Heart left ventricle (tissue), 16 donors: ENCODE results near the gene RBKS. TPM values are rescaled to one million over a fixed set of nuclear protein-coding genes. Genes with fewer than 3 reads are reported as not detected.
A peak's percentile ranks its signal among the peaks of the same experiment; 100 is the strongest.

Experiments used
- ATAC-seq, 4 donors: fragments of 200-7000 bp; cut with Tn5 transposase; one replicate each; pipeline ENCODE4 v1.9.1; 2020 to 2022; ENCODE audit warnings: moderate library complexity in 4 of 4, mild to moderate bottlenecking in 3 of 4, moderate number of reproducible peaks in 1 of 4
- DNase-seq, 5 donors: peaks; one replicate each; pipeline ENCODE4 v3.0.0-alpha.2; 2020
- H3K27ac ChIP-seq, 12 donors: fragments of 200-600 bp; sonication (generic) in 4 of 12; one replicate each; pipeline versions ENCODE4 v1.5.0 to v1.8.0; 2016 to 2022; ENCODE audit warnings: mild to moderate bottlenecking in 2 of 12
- H3K27me3 ChIP-seq, 9 donors: fragments of 200-600 bp; sonication (generic) in 2 of 9; one replicate each; pipeline versions ENCODE4 v1.5.1 to v1.8.0; 2016 to 2022; ENCODE audit warnings: mild to moderate bottlenecking in 3 of 9
- H3K36me3 ChIP-seq, 9 donors: fragments of 200-600 bp; sonication (generic) in 2 of 9; one replicate each; pipeline versions ENCODE4 v1.5.0 to v1.8.0; 2018 to 2022; ENCODE audit warnings: mild to moderate bottlenecking in 2 of 9
- H3K4me1 ChIP-seq, 12 donors: fragments of 200-600 bp; sonication (generic) in 4 of 12; one replicate each; pipeline versions ENCODE4 v1.5.0 to v1.8.0; 2016 to 2022; ENCODE audit warnings: mild to moderate bottlenecking in 3 of 12
- H3K4me3 ChIP-seq, 12 donors: fragments of 200-600 bp; sonication (generic) in 4 of 12; one replicate each; pipeline versions ENCODE4 v1.5.0 to v1.8.0; 2017 to 2022; ENCODE audit warnings: mild to moderate bottlenecking in 9 of 12, moderate library complexity in 4 of 12
- H3K9me3 ChIP-seq, 12 donors: fragments of 200-600 bp; sonication (generic) in 4 of 12; one replicate each; pipeline versions ENCODE4 v1.5.0 to v1.8.0; 2016 to 2022; ENCODE audit warnings: mild to moderate bottlenecking in 1 of 12
- POLR2A ChIP-seq, 2 donors: fragments of 450-650 bp; IDR thresholded peaks; one replicate each; pipeline ENCODE4 v1.6.1; 2017; ENCODE audit warnings: antibody characterized with exemption in 2 of 2, mild to moderate bottlenecking in 2 of 2, moderate library complexity in 2 of 2
- WGBS, 4 donors: extraction: QIAGEN DNeasy Blood & Tissue Kit in 2 of 4; methylation state at CpG; one replicate each; pipeline versions ENCODE4 v1.1.5 to v1.1.7; 2013 to 2018; 5-methylcytosine and 5-hydroxymethylcytosine counted together
- intact Hi-C, 10 donors: fragments of 100-400 bp; cut with DNase I; formaldehyde crosslinking; loops; one replicate each; pipeline versions ENCODE4 v1.11.1 to v1.14.2; 2022
- polyA plus RNA-seq, 2 donors: library from polyadenylated mRNA; stranded (reverse); fragments of 200-250 nt; gene quantifications; one replicate each; pipeline ENCODE4 v1.2.3, GENCODE V29; 2013
- total RNA-seq, 9 donors: library from RNA; depleted of rRNA in 2 of 9; stranded (reverse); fragments of >200 nt in 2 of 9; fragmentation: NEBNext Ultra II Directional in 3 of 9; extraction: Animal tissue kit (Norgen Biotek cat#: 25700) in 3 of 9; gene quantifications; one replicate each; pipeline versions ENCODE4 v1.1.0 to v1.2.4, GENCODE V29; 2016 to 2023
- TF ChIP-seq, protein P1 (sequence below), 12 donors: fragments of 200-600 bp; sonication (generic) in 4 of 12; IDR thresholded peaks; one replicate each; pipeline versions ENCODE4 v1.5.0 to v1.8.0; 2018 to 2022; ENCODE audit warnings: antibody characterized with exemption in 12 of 12, mild to moderate bottlenecking in 5 of 12
- donor health status: ischemic (EF 13 %, LVEDD 7.1; RV severe dilation, severe dysfunction).
- donor health status: healthy with polysubstance abuse.
- donor health status: DM: no; HTN: yes; CAD: no.
- donor health status: DM: no; HTN: no; CAD: no.
- donor health status: ischemic (EF 25% LVEDD 6.9; RV normal size, moderate dysfunction).
- donor health status: ischemic (EF 25% LVEDD 5.7; RV mildly dilated, moderate dysfunction).
- donor health status: healthy.
- donor health status: DM: yes; HTN: yes; CAD: no.
- donor health status: ischemic (EF 35%, LVEDD 5.7; RV mildly dilated, moderate dysfunction).
- donor health status: nonischemic (EF 11% LVEDD 7.7; RV severe dilation, severe dysfunction).
- donor health status: DM: yes; HTN: yes; CAD: no.
- donor health status: PGD.
- donor health status: ischemic (EF 29% LVEDD 5.4; RV normal size, mild dysfunction).
- donor health status: nonischemic (EF 23%, LVEDD 6.1; RV moderate dilation, normal function).

RBKS gene
- total and polyA plus RNA-seq, 11 donors: 1.3 to 6.0 (median 4.0) TPM

DNA sequence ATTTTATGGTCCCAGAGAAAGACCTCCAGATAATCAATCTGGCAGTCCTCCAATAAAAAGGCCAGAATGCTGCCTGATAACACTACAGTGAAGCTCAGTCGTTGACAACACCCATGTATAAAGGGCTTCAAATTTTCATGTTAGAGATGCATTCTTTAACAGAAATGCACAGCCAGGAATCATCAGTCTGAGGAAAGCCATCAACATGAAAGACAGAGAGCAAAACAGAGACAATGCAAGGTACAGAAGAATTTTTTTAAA lies 14.1 kb upstream of the RBKS start:
- Histone ChIP-seq H3K36me3 (peaks cover 0 to 12% (median under 1%) of the 10 kb centered on the region in 9 donors), H3K27me3 (no peaks in the 10 kb centered on the region), H3K4me1 (peaks cover 0 to 35% (median 17%) of the 10 kb centered on the region in 12 donors), H3K9me3 (no peaks in the 10 kb centered on the region), H3K27ac (no peak overlapping the region), H3K4me3 (no peak overlapping the region)
- WGBS, 4 donors: 47 to 69% (median 54%) methylated on average over 1 of the region's 1 CpG
- intact Hi-C loops: no loop called here
- ATAC-seq (no peak), DNase-seq (no peak)
- TF ChIP-seq, protein P1, sequence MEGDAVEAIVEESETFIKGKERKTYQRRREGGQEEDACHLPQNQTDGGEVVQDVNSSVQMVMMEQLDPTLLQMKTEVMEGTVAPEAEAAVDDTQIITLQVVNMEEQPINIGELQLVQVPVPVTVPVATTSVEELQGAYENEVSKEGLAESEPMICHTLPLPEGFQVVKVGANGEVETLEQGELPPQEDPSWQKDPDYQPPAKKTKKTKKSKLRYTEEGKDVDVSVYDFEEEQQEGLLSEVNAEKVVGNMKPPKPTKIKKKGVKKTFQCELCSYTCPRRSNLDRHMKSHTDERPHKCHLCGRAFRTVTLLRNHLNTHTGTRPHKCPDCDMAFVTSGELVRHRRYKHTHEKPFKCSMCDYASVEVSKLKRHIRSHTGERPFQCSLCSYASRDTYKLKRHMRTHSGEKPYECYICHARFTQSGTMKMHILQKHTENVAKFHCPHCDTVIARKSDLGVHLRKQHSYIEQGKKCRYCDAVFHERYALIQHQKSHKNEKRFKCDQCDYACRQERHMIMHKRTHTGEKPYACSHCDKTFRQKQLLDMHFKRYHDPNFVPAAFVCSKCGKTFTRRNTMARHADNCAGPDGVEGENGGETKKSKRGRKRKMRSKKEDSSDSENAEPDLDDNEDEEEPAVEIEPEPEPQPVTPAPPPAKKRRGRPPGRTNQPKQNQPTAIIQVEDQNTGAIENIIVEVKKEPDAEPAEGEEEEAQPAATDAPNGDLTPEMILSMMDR (IDR thresholded peaks at IDR 0.05): no peak
- no peak for TF ChIP-seq POLR2A (IDR thresholded peaks at IDR 0.05)

- TF ChIP-seq POLR2A (IDR thresholded peaks at IDR 0.05): no peak
- TF ChIP-seq, protein P1 (IDR thresholded peaks at IDR 0.05): no peak
These were observed 13.6 kb upstream of the RBKS start for GRCh38 chr2:27903649-27904404.

DNA sequence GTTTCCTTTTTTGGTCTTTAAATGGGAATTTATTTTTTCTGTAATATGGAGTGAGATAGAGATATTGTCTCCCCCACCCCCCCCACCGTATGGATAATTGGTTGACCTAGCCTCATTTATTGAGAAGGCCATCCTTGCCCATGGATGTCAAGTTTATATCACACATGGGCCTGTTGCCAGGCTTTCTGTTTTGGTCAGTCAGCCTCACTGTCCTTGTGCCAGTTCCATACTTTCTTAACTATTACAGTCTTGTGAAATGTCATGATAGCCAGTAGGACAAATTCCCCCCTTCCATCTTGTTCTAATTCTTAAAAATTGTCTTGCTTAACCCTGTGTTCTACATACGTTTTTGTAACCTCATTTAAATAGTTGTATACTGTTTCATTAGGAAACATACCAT lies 12.8 kb upstream of the RBKS start:
- intact Hi-C loops: no loop called here
- no peaks in the 10 kb centered on the region for H3K9me3 ChIP-seq
- 78 to 83% (median 80%) methylated on average over 2 of the region's 2 CpGs for WGBS, 4 donors
- H3K27ac ChIP-seq: no peak overlapping the region
- ATAC-seq (no peak), DNase-seq (no peak)
- peaks cover 0 to 24% (median 12%) of the 10 kb centered on the region in 9 donors for H3K36me3 ChIP-seq
- peaks cover 0 to 35% (median 18%) of the 10 kb centered on the region in 12 donors for H3K4me1 ChIP-seq
- H3K27me3 ChIP-seq: no peaks in the 10 kb centered on the region
- H3K4me3 ChIP-seq: no peak overlapping the region
- TF ChIP-seq, protein P1 (IDR thresholded peaks at IDR 0.05): no peak
- no peak for TF ChIP-seq POLR2A (IDR thresholded peaks at IDR 0.05)

More at GRCh38 chr2:27903649-27904404, 13.6 kb upstream of the RBKS start:
- Histone ChIP-seq H3K36me3 (peaks cover 0 to 16% (median 5%) of the 10 kb centered on the region in 9 donors), H3K9me3 (no peaks in the 10 kb centered on the region), H3K4me1 (peaks cover 0 to 35% (median 17%) of the 10 kb centered on the region in 12 donors), H3K27me3 (no peaks in the 10 kb centered on the region), H3K27ac (no peak overlapping the region), H3K4me3 (no peak overlapping the region)
- DNase-seq: no peak
- WGBS, 4 donors: 90 to 94% (median 93%) methylated on average over 10 of the region's 10 CpGs
- peak in 2 of 4 donors; percentile 70 to 71 for ATAC-seq
- intact Hi-C loops: no loop called here

DNA sequence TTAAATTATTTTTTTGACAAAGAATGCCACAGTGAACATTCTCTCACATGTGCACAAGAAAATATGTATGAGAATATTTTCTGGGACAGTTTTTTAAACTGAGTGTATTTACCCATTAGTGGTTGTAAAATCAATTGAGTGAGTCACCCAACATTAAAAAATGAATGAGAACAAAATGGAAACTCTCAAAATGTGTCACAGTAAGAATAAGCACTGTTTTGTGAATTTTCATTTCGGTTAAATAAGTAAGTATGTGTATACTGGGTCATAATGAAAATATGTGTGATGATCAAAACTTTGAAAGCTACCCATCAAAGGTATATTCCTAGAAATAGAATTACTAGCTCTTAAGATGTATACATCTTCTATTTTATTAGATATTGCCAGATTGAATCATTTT lies 11.9 kb upstream of the RBKS start:
- Histone ChIP-seq H3K27ac (no peak overlapping the region), H3K27me3 (no peaks in the 10 kb centered on the region), H3K4me1 (peaks cover 0 to 28% (median 15%) of the 10 kb centered on the region in 12 donors), H3K9me3 (no peaks in the 10 kb centered on the region), H3K36me3 (peaks cover 0 to 28% (median 13%) of the 10 kb centered on the region in 9 donors), H3K4me3 (no peak overlapping the region)
- WGBS, 4 donors: 90 to 100% (median 95%) methylated on average over 1 of the region's 1 CpG
- ATAC-seq: no peak
- no peak for DNase-seq
- TF ChIP-seq POLR2A (IDR thresholded peaks at IDR 0.05): no peak
- intact Hi-C loops: no loop called here
